Endodermal cell (in vitro differentiated cells): Measurements from ENCODE around the gene CARMIL3. TPM values are rescaled to one million over a fixed set of nuclear protein-coding genes. Genes with fewer than 3 reads are reported as not detected.

Source experiments
- DNase-seq: peaks from one replicate; pipeline ENCODE4 v3.0.0-alpha.2; 2017
- H3K27ac ChIP-seq: 2 replicates; pipeline ENCODE4 v1.5.1; 2013; ENCODE audit warnings: mild to moderate bottlenecking, low read depth, low read length, moderate library complexity
- H3K27me3 ChIP-seq: 2 replicates; pipeline ENCODE4 v1.6.1; 2013; ENCODE audit warnings: mild to moderate bottlenecking, low read length, moderate library complexity; ENCODE audit not compliant: insufficient read depth, control insufficient read depth, poor library complexity, severe bottlenecking
- H3K36me3 ChIP-seq: 2 replicates; pipeline ENCODE4 v1.7.0; 2013; ENCODE audit warnings: mild to moderate bottlenecking, low read length, moderate library complexity; ENCODE audit not compliant: control insufficient read depth, insufficient read depth
- H3K4me1 ChIP-seq: one replicate; pipeline ENCODE4 v1.7.0; 2013; ENCODE audit warnings: low read length; ENCODE audit not compliant: control insufficient read depth, insufficient read depth
- H3K4me3 ChIP-seq: 2 replicates; pipeline ENCODE4 v1.5.1; 2013; ENCODE audit warnings: mild to moderate bottlenecking, low read length, moderate library complexity
- H3K9ac ChIP-seq: 2 replicates; pipeline ENCODE4 v1.6.1; 2013; ENCODE audit warnings: mild to moderate bottlenecking, low read length, moderate library complexity; ENCODE audit not compliant: poor library complexity, severe bottlenecking; ENCODE audit errors: extremely low read depth
- H3K9me3 ChIP-seq: 2 replicates; pipeline ENCODE4 v1.6.1; 2013; ENCODE audit warnings: mild to moderate bottlenecking, low read length, moderate library complexity; ENCODE audit not compliant: control insufficient read depth
- H3K27ac Mint-ChIP-seq: 2 replicates; pipeline ENCODE4 v1.8.0; 2020; ENCODE audit warnings: mixed read lengths
- H3K27me3 Mint-ChIP-seq: 2 replicates; pipeline ENCODE4 v1.8.0; 2021; ENCODE audit warnings: mild to moderate bottlenecking, mixed read lengths; ENCODE audit not compliant: insufficient read depth
- H3K36me3 Mint-ChIP-seq: 2 replicates; pipeline ENCODE4 v1.8.0; 2020; ENCODE audit warnings: low read depth, mixed read lengths
- H3K4me1 Mint-ChIP-seq: 2 replicates; pipeline ENCODE4 v1.8.0; 2020; ENCODE audit warnings: mixed read lengths
- H3K4me3 Mint-ChIP-seq: 2 replicates; pipeline ENCODE4 v1.8.0; 2020; ENCODE audit warnings: mild to moderate bottlenecking, moderate library complexity, mixed read lengths
- H3K9me3 Mint-ChIP-seq: 2 replicates; pipeline ENCODE4 v1.8.0; 2020; ENCODE audit warnings: mild to moderate bottlenecking, mixed read lengths
- CTCF ChIP-seq: fragments of 200-600 bp; sonication (generic); conservative IDR thresholded peaks from 2 replicates; pipeline ENCODE4 v1.5.0; 2021; ENCODE audit warnings: antibody characterized with exemption, mild to moderate bottlenecking
- WGBS, 2 experiments: methylation state at CpG; one replicate each; pipeline versions ENCODE4 v1.1.5 to v1.1.7; 2013; ENCODE audit warnings: missing lambda C conversion rate in 2 of 2, mixed read lengths in 1 of 2; ENCODE audit not compliant: insufficient coverage in 1 of 2, insufficient read length in 1 of 2; 5-methylcytosine and 5-hydroxymethylcytosine counted together
- total RNA-seq, 2 donors: library from RNA; stranded (reverse); fragmentation: NEBNext Ultra II Directional in 1 of 2; extraction: Animal tissue kit (Norgen Biotek cat#: 25700) in 1 of 2; gene quantifications; 2 replicates in 1 of 2; 3 replicates in 1 of 2; pipeline ENCODE4 v1.2.1, GENCODE V29; 2021

Gene CARMIL3
- total RNA-seq, 2 donors from 2014 or later = 2.1 to 4.4 TPM

GRCh38 chr14:24071144-24071697 is 19.4 kb downstream of the CARMIL3 start, which contains the start of gene CPNE6:
TSS of gene CPNE6 (plus strand) at chr14:24071562. CDS start at chr14:24072937, 1,375 bp downstream.
- 84 to 86% methylated on average over 6 to 19 of the region's 19 CpGs for WGBS, 2 experiments
- peaks cover 2% of the 10 kb centered on the region for H3K27me3 Mint-ChIP-seq
- no peaks in the 10 kb centered on the region for H3K27me3 ChIP-seq
- H3K27ac ChIP-seq = no peak within 1 kb of the TSS
- no peak within 1 kb of the TSS for H3K27ac Mint-ChIP-seq
- no peak for DNase-seq
- H3K4me3 ChIP-seq = no peak within 1 kb of the TSS
- no peak for TF ChIP-seq CTCF
- H3K36me3 ChIP-seq = no peaks in the 10 kb centered on the region
- H3K4me3 Mint-ChIP-seq = no peak within 1 kb of the TSS
- H3K9ac ChIP-seq = no peak within 1 kb of the TSS
- H3K9me3 Mint-ChIP-seq = no peaks in the 10 kb centered on the region
- no peaks in the 10 kb centered on the region for H3K36me3 Mint-ChIP-seq
- peaks cover 10% of the 10 kb centered on the region for H3K4me1 Mint-ChIP-seq
- H3K4me1 ChIP-seq = peaks cover 6% of the 10 kb centered on the region
- H3K9me3 ChIP-seq = no peaks in the 10 kb centered on the region

GRCh38 chr14:24071836-24072430 is 20.1 kb downstream of the CARMIL3 start:
- H3K27me3 ChIP-seq = no peaks in the 10 kb centered on the region
- peaks cover 9% of the 10 kb centered on the region for H3K4me1 ChIP-seq
- no peak for DNase-seq
- TF ChIP-seq CTCF = no peak
- Mint-ChIP-seq H3K9me3 (no peaks in the 10 kb centered on the region), H3K27ac (no peak overlapping the region), H3K4me1 (peaks cover 16% of the 10 kb centered on the region), H3K4me3 (no peak overlapping the region), H3K27me3 (peaks cover 4% of the 10 kb centered on the region), H3K36me3 (no peaks in the 10 kb centered on the region)
- H3K9me3 ChIP-seq = no peaks in the 10 kb centered on the region
- no peak overlapping the region for H3K27ac ChIP-seq
- WGBS, 2 experiments = 89 to 92% methylated on average over 11 to 12 of the region's 12 CpGs
- no peak overlapping the region for H3K4me3 ChIP-seq
- no peaks in the 10 kb centered on the region for H3K36me3 ChIP-seq
- no peak overlapping the region for H3K9ac ChIP-seq

- H3K27ac ChIP-seq = no peak overlapping the region
- Mint-ChIP-seq H3K36me3 (no peaks in the 10 kb centered on the region), H3K4me3 (no peak overlapping the region), H3K9me3 (no peaks in the 10 kb centered on the region), H3K27ac (no peak overlapping the region), H3K4me1 (peaks cover 16% of the 10 kb centered on the region), H3K27me3 (peaks cover 4% of the 10 kb centered on the region)
- TF ChIP-seq CTCF = no peak
- 88% methylated on average over 7 of the region's 7 CpGs; no CpG with 5 or more reads in 1 of the 2 experiments for WGBS, 2 experiments
- H3K4me3 ChIP-seq = no peak overlapping the region
- H3K27me3 ChIP-seq = peaks cover 4% of the 10 kb centered on the region
- H3K36me3 ChIP-seq = no peaks in the 10 kb centered on the region
- no peak overlapping the region for H3K9ac ChIP-seq
- peaks cover 9% of the 10 kb centered on the region for H3K4me1 ChIP-seq
- DNase-seq = no peak
- H3K9me3 ChIP-seq = no peaks in the 10 kb centered on the region
Observed at GRCh38 chr14:24072436-24072835, 20.6 kb downstream of the CARMIL3 start.
